H1 (cell line): ENCODE data around the gene PPP1R12A. TPM values are rescaled to one million over a fixed set of nuclear protein-coding genes. Genes with fewer than 3 reads are reported as not detected.

ENCODE experiments used
- CTCF ChIA-PET: fragments of 300-600 bp; sonication (Branson Sonifier 250); formaldehyde crosslinking; loops from one replicate; lab custom pipeline; 2021; ENCODE audit not compliant: partially characterized antibody; lab: Charles Lee
- POLR2A ChIA-PET: fragments of 300-600 bp; sonication (Branson Sonifier 250); formaldehyde crosslinking; loops from one replicate; lab custom pipeline; 2021; ENCODE audit warnings: inconsistent platforms; ENCODE audit not compliant: partially characterized antibody; lab: Charles Lee
- DNase-seq, 2 experiments: peaks; one replicate each; pipeline versions ENCODE4 v3.0.0 to v3.0.0-alpha.2; 2010 to 2022; ENCODE audit warnings: low spot score in 2 of 2, low read depth in 1 of 2, mixed read lengths in 1 of 2
- FAIRE-seq: peaks from 2 replicates; lab custom pipeline; 2011; peaks lifted over from hg19 to GRCh38; lab: Jason Lieb, UNC
- H2AFZ ChIP-seq: 2 replicates; pipeline ENCODE4 v1.8.1; 2012; ENCODE audit warnings: low read length, inconsistent platforms
- H2AK5ac ChIP-seq: 2 replicates; pipeline ENCODE4 v1.6.1; 2013; ENCODE audit warnings: low read depth, low read length
- H2BK120ac ChIP-seq: replicated peaks from 2 replicates; pipeline ENCODE3; 2013; ENCODE audit warnings: low read depth, low read length, inconsistent platforms
- H2BK12ac ChIP-seq: 2 replicates; pipeline ENCODE4 v1.6.1; 2013; ENCODE audit warnings: low read depth, low read length
- H2BK15ac ChIP-seq: 2 replicates; pipeline ENCODE4 v1.6.1; 2013; ENCODE audit warnings: low read length
- H2BK20ac ChIP-seq: 2 replicates; pipeline ENCODE4 v1.6.1; 2013; ENCODE audit warnings: low read length
- H2BK5ac ChIP-seq: 2 replicates; pipeline ENCODE4 v1.6.1; 2013; ENCODE audit warnings: low read depth, low read length
- H3K14ac ChIP-seq: 2 replicates; pipeline ENCODE4 v1.6.1; 2013; ENCODE audit warnings: inconsistent platforms; ENCODE audit not compliant: insufficient read length
- H3K18ac ChIP-seq: 2 replicates; pipeline ENCODE4 v1.6.1; 2013; ENCODE audit warnings: low read length; ENCODE audit errors: extremely low read depth
- H3K23ac ChIP-seq: 2 replicates; pipeline ENCODE4 v1.6.1; 2013; ENCODE audit warnings: inconsistent platforms; ENCODE audit not compliant: insufficient read length
- H3K23me2 ChIP-seq: 2 replicates; pipeline ENCODE4 v1.6.1; 2013; ENCODE audit warnings: low read depth, low read length
- H3K27ac ChIP-seq: 2 replicates; pipeline ENCODE4 v1.6.1; 2011; ENCODE audit warnings: low read depth, low read length, inconsistent platforms
- H3K27me3 ChIP-seq, 4 experiments: replicated peaks in 1 of 4; 1 replicate in 1 of 4; 2 replicates in 3 of 4; pipeline versions ENCODE4 v1.6.1 to v1.8.1; 2011 to 2013; ENCODE audit warnings: low read length in 3 of 4, mild to moderate bottlenecking in 3 of 4, inconsistent platforms in 2 of 4, mixed read lengths in 2 of 4, moderate library complexity in 1 of 4; ENCODE audit not compliant: control insufficient read depth in 3 of 4, insufficient read depth in 3 of 4; ENCODE audit errors: extremely low read depth in 1 of 4
- H3K36me3 ChIP-seq, 4 experiments: 2 replicates each; pipeline versions ENCODE4 v1.6.1 to v1.8.1; 2011 to 2013; ENCODE audit warnings: mild to moderate bottlenecking in 4 of 4, low read length in 3 of 4, moderate library complexity in 2 of 4, control low read depth in 1 of 4, inconsistent platforms in 1 of 4; ENCODE audit not compliant: insufficient read depth in 4 of 4, control insufficient read depth in 2 of 4
- H3K4ac ChIP-seq: replicated peaks from 2 replicates; pipeline ENCODE3; 2013; ENCODE audit warnings: low read length, low read depth, mixed read lengths, inconsistent platforms; ENCODE audit not compliant: insufficient read length
- H3K4me1 ChIP-seq, 4 experiments: replicated peaks in 1 of 4; 1 replicate in 1 of 4; 2 replicates in 3 of 4; pipeline versions ENCODE4 v1.6.1 to v1.8.1; 2011 to 2013; ENCODE audit warnings: low read length in 3 of 4, inconsistent platforms in 2 of 4, mixed read lengths in 1 of 4; ENCODE audit not compliant: insufficient read depth in 4 of 4, control insufficient read depth in 3 of 4
- H3K4me2 ChIP-seq, 2 experiments: 2 replicates each; pipeline versions ENCODE4 v1.6.1 to v1.8.1; 2011 to 2013; ENCODE audit warnings: low read depth in 2 of 2, low read length in 2 of 2, control low read depth in 1 of 2, inconsistent platforms in 1 of 2, mild to moderate bottlenecking in 1 of 2; ENCODE audit not compliant: insufficient read depth in 1 of 2
- H3K4me3 ChIP-seq, 4 experiments: fragments of 200-600, 300-600 bp in 1 of 4; sonication (generic), shearing (Covaris generic), sonication (Bioruptor Twin) in 1 of 4; 2 replicates each; pipeline versions ENCODE4 v1.5.1 to v1.8.1; 2011 to 2016; ENCODE audit warnings: low read length in 4 of 4, low read depth in 3 of 4, control low read depth in 2 of 4, inconsistent platforms in 2 of 4, mild to moderate bottlenecking in 2 of 4, mixed read lengths in 1 of 4, moderate library complexity in 1 of 4; ENCODE audit not compliant: insufficient read depth in 2 of 4; ENCODE audit errors: extremely low read depth in 1 of 4
- H3K56ac ChIP-seq: replicated peaks from 2 replicates; pipeline ENCODE3; 2013; ENCODE audit warnings: low read depth, mild to moderate bottlenecking, mixed read lengths, low read length, inconsistent platforms; ENCODE audit not compliant: insufficient read length
- H3K79me1 ChIP-seq: 2 replicates; pipeline ENCODE4 v1.6.1; 2013; ENCODE audit warnings: low read depth, low read length, control low read depth
- H3K79me2 ChIP-seq, 2 experiments: 2 replicates each; pipeline versions ENCODE4 v1.6.1 to v1.8.1; 2012 to 2013; ENCODE audit warnings: low read length in 2 of 2, mild to moderate bottlenecking in 2 of 2, inconsistent platforms in 1 of 2; ENCODE audit not compliant: insufficient read depth in 2 of 2, control insufficient read depth in 1 of 2
- H3K9ac ChIP-seq, 4 experiments: replicated peaks in 1 of 4; 1 replicate in 1 of 4; 2 replicates in 3 of 4; pipeline versions ENCODE4 v1.6.1 to v1.8.1; 2011 to 2013; ENCODE audit warnings: low read depth in 3 of 4, low read length in 3 of 4, control low read depth in 2 of 4, mild to moderate bottlenecking in 2 of 4, moderate library complexity in 2 of 4, inconsistent platforms in 1 of 4; ENCODE audit errors: extremely low read depth in 1 of 4
- H3K9me3 ChIP-seq, 2 experiments: 2 replicates each; pipeline versions ENCODE4 v1.6.1 to v1.8.1; 2012 to 2013; ENCODE audit warnings: mild to moderate bottlenecking in 2 of 2, moderate library complexity in 2 of 2, control low read depth in 1 of 2, inconsistent platforms in 1 of 2, low read depth in 1 of 2, low read length in 1 of 2, mixed read lengths in 1 of 2; ENCODE audit not compliant: insufficient read depth in 2 of 2
- H4K20me1 ChIP-seq, 2 experiments: replicated peaks in 1 of 2; 2 replicates each; pipeline versions ENCODE3 to v1.8.1; 2011 to 2013; ENCODE audit warnings: inconsistent platforms in 2 of 2, low read length in 2 of 2, mild to moderate bottlenecking in 1 of 2; ENCODE audit not compliant: insufficient read depth in 2 of 2, control insufficient read depth in 1 of 2
- H4K5ac ChIP-seq: 2 replicates; pipeline ENCODE4 v1.6.1; 2013; ENCODE audit warnings: low read length, low read depth, mixed read lengths, inconsistent platforms; ENCODE audit not compliant: insufficient read length
- H4K8ac ChIP-seq: 2 replicates; pipeline ENCODE4 v1.8.0; 2013; ENCODE audit warnings: mild to moderate bottlenecking, moderate library complexity, low read length, inconsistent platforms; ENCODE audit not compliant: insufficient read depth; ENCODE audit errors: extremely low read depth
- H4K91ac ChIP-seq: replicated peaks from 2 replicates; pipeline ENCODE3; 2013; ENCODE audit warnings: low read length, mixed read lengths, inconsistent platforms; ENCODE audit not compliant: insufficient read length
- ATF3 ChIP-seq: IDR thresholded peaks from 2 replicates; pipeline ENCODE4 v1.6.1; 2011; ENCODE audit warnings: low read depth, mild to moderate bottlenecking, low read length; ENCODE audit not compliant: insufficient read depth
- SIRT6 ChIP-seq: IDR thresholded peaks from one replicate; pipeline ENCODE4 v1.7.1; 2012; ENCODE audit warnings: low read length, inconsistent platforms
- WGBS, 2 experiments: shearing (Covaris generic) in 1 of 2; methylation state at CpG; one replicate each; pipeline versions ENCODE4 v1.1.6 to v1.1.7; 2013 to 2015; ENCODE audit warnings: low lambda C conversion rate in 2 of 2, mixed read lengths in 2 of 2, inconsistent platforms in 1 of 2, low coverage in 1 of 2, missing lambda C conversion rate in 1 of 2; ENCODE audit not compliant: insufficient replicate concordance in 2 of 2, insufficient coverage in 1 of 2, insufficient read length in 1 of 2; ENCODE audit errors: extremely low coverage in 1 of 2, missing lambda C conversion rate in 1 of 2; 5-methylcytosine and 5-hydroxymethylcytosine counted together
- polyA plus RNA-seq, 7 experiments: library from polyadenylated mRNA; depleted of rRNA in 3 of 7; stranded (reverse) in 5 of 7; unstranded in 2 of 7; fragments of >200 nt in 5 of 7; fragments of 200-250 nt in 2 of 7; gene quantifications; 1 replicate in 5 of 7; 2 replicates in 1 of 7; 4 replicates in 1 of 7; pipeline versions ENCODE4 v1.2.1 to v1.2.3, GENCODE V29; 2011 to 2013; ENCODE audit warnings: missing spikeins in 2 of 7, mixed read lengths in 2 of 7
- total RNA-seq: library from RNA; stranded (reverse); fragmentation: NEBNext Ultra II Directional; extraction: Animal tissue kit (Norgen Biotek cat#: 25700); gene quantifications from 2 replicates; pipeline ENCODE4 v1.2.1, GENCODE V29; 2021

Gene PPP1R12A
- total and polyA plus RNA-seq, 2 of the 8 experiments (the other 6 are each of a cell fraction or from before 2014, with no cell fraction given): 14.7 to 81.5 TPM

GRCh38 chr12:79949098-79949497 is 14.2 kb upstream of the PPP1R12A start:
- Histone ChIP-seq H3K79me1 (no peaks in the 10 kb centered on the region), H3K4me2 (no peak overlapping the region), H2BK20ac (no peak overlapping the region), H3K27me3 (no peaks in the 10 kb centered on the region), H3K9me3 (no peaks in the 10 kb centered on the region), H3K27ac (no peak overlapping the region), H2BK120ac (no peak overlapping the region), H4K91ac (no peak overlapping the region), H3K4me1 (peaks cover 0 to 2% (median 0%) of the 10 kb centered on the region in 4 experiments; a peak in 2 of 7 replicates), H3K36me3 (no peaks in the 10 kb centered on the region), H3K23ac (no peak overlapping the region), H3K23me2 (no peaks in the 10 kb centered on the region), H2BK12ac (no peak overlapping the region), H2BK5ac (no peak overlapping the region), H3K14ac (no peak overlapping the region), H2AK5ac (no peak overlapping the region), H3K56ac (no peak overlapping the region), H4K8ac (no peak overlapping the region), H4K5ac (no peak overlapping the region), H3K4ac (no peak overlapping the region), H3K18ac (no peak overlapping the region), H2AFZ (no peak overlapping the region), H4K20me1 (no peaks in the 10 kb centered on the region), H3K4me3 (no peak overlapping the region), H3K9ac (no peak overlapping the region), H3K79me2 (no peaks in the 10 kb centered on the region), H2BK15ac (no peak overlapping the region)
- FAIRE-seq (no peak), DNase-seq (no peak)
- CTCF ChIA-PET: no interaction called here
- TF ChIP-seq ATF3: no peak
- TF ChIP-seq SIRT6: no peak
- POLR2A ChIA-PET: interaction anchor here (0.6 kb wide), 1 partner anchor 38 kb away, joined by 3 read pairs; no protein-coding TSS in a partner anchor
- 100% methylated on average over 1 of the region's 1 CpG; no CpG with 5 or more reads in 1 of the 2 experiments for WGBS, 2 experiments
